Fibroblast of upper back skin (primary cell): Measurements from ENCODE around the gene PAPPA2.

Experiments
- DNase-seq: peaks from one replicate; pipeline ENCODE4 v3.0.0-alpha.2; 2013

Gene PAPPA2

DNA sequence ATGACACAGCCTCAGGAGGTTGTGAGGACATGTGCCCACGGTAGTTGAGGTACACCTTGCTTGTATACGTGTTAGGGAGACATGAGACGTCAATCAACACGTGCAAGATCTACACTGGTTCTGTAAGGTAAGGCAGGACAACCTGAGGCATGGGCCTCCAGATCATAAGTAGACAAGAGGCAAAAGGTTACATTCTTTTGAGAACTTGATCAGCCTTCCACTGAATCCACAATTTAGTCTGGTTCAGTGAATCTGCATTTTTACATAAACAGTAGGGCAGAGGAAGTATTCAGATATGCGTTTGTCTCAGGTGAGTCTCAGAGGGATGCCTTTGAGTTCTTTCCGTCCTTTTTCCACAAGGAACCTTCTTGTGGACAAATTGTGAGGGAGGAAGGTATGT lies 352.6 kb downstream of the PAPPA2 start:
- DNase-seq: no peak

DNA sequence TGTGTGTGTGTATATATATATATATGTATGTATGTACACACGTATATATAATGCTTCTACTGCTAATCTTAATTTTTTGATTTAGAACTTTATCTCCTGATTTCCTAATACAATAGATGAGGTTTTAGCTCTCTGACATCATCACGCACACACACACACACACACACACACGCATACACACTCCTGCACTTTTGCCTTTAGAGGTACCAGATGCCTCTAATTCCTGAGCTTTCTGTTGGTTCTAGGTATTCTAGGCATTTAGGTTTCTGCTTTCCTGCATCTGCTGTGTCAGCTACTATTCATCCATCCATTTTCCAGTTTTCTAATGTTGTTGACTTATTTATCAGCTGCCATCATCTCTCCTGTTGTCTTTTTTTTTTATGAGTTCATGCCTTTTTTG lies 353.3 kb downstream of the PAPPA2 start:
- no peak for DNase-seq

DNA sequence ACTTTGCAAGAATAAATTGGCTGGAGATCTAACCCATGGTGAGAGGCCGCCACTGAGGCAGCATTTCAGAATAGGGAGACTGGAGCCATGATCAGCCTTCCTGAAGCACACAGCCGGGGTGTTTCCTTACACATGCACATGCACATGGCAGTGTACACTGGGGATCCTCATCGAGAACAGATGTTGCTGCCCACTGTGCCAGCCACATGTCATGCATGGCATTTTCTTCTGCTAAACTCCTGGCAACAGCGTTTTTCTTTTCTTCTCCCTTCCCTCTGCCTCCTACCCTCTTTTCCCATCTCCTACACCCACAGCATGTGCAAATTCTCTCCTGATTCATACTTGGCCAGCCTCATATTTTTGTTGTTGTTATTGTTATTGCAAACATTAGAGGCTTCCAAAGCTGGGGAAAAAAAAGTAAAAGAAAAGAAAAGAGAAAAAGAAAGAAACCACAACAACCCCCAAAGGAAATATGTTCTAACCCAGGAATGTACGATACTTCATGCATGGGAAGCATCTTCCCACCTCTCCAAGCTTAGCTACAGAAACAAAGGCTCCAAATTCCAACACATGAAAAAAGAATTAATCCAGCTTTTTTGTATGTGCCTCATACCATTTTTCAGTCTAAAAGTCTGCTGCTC lies 357.5 kb downstream of the PAPPA2 start:
- DNase-seq: peak; percentile 79

DNA sequence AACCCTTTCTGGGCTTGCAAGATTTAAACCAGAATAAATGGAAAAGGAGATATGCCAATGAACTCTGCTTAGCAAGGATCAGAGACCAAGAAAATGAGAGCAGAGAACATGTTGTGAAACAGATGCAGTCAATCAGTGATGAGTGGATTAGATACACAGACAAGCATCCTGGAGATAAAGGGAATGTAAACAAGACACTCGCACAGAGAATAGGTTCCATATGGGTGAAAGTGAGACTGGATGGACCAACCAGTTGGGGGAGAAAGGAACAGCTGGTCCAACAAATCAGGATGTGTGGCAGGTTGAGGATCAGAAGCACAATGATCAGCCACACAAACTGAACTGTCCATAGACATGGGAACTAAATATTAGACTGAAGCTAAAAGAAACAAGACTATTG lies 363.3 kb downstream of the PAPPA2 start:
- DNase-seq: no peak

DNA sequence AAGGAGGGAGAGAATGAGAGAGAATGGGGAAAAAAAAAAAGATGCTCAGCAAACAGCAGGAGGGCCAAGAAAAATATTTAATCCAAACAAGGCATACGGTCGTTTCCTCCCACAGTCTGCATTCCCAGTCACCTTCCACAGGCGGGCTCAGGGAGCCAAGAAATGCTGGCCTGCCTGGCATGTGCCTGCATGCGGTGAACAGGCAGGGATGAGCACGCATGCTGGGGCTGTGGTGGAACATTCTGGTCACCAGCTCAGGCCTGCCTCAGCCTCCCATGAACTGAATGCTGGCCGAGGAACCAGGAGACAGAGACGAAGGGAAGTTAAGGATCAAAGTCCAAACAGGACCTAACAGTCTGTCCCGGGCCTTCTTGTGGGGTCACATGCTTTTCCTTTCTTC lies 366.3 kb downstream of the PAPPA2 start:
- DNase-seq: no peak

DNA sequence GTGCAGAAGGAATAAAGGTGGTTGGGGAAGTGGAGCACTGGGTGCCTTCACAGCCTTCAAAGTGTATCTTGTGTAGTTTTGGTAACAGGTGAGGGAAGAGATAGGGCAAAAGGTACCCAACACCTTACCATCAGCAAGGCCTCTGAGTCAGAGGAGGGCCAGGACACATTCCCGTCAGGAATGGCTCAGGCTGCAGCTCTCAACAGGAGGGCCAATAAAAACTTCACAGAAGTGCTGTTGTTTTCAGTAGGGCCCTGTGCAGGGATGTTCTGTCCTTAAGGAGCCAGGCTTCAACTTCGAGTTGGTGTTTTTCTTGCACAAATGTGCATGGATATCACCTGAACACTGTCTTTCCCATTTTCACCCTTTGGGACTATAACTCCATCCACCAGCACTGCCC lies 368.2 kb downstream of the PAPPA2 start:
- no peak for DNase-seq

DNA sequence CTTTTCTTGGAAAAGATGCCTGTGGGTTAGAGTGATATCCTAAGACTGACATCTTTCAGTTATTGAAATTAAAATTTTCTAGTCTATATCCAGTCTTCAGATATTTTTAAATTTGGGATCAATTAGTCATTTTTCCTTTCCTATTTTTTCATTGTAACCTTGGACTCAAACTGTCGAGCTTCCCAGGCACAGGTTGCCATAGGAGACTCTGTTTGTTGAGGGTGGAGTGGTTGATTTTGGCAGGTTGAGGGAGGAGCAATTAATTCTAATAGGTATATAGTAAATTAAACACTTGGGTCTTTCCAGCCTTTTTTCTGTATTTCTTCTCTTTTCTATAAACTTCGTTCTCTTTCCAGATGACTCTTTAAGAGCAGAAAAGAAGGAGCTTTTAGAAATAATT lies 374.7 kb downstream of the PAPPA2 start:
- no peak for DNase-seq

DNA sequence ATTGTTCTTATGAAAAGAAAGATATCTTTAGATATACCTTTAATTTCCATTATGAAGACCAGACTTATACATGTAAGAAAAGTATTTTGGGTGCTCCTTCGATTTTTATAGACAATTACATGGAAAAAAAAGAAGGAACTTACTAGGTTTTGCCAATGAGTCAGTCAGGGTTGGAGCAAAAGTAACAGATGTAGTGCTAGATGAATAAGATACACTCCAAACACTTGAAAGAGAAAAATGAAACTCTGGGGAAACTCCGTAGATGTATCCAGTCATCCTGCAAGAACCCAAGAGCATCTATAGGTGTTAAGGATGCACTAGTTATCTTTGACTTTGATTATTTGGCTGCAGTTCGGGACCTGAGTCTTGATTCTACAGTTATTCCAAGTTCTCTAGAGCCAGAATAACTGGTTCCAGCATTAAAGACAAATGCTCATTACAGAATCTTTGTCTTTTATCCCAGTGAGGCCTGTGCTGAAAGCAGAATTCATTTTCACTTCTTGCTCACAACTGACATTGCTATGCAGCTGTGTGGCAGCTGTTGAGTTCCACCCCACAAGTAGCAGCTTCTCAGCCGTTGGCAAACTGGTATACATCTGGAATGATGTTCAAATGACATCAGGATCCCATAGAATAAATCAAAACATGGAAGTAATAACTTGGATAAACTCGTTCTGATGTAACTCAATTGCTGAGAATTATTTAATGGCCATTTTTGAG lies 375.5 kb downstream of the PAPPA2 start:
- no peak for DNase-seq

DNA sequence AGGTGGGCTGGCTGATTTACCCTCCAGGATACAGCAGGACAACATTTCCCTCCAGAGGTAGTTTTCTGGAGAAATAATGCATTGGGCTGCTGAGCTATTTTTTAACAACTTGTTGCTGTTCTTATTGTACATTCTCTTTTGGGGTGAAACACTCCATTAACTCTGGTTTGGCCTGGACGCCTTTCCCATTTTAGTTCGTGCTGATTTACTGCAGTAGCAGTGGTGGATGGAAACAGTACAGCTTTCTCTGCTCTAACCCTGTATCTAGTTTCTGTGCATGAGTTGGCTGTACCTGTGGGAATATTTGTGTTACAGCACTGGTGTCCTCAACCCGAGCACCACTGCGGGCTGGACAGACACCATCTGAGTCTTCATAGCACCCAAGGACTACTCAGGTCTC lies 376.2 kb downstream of the PAPPA2 start:
- DNase-seq: no peak

DNA sequence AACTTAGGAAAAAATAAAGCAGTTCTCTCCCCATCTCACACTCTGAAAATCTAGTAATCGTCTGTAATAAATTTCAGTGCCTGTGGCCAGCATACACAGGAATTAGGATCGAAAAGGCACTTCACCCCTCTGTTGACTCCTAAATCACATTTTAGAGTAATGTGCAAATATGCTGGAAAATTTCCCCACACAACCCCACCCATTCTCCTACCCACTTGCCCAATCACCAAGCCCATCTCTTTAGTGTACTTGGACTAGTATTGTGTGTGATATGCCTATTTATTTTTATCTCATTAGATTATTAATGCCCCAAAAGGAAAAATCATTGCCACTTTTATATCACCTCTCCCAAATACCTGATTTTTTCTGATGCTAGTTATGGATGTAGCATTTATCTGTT lies 378.3 kb downstream of the PAPPA2 start:
- DNase-seq: no peak

DNA sequence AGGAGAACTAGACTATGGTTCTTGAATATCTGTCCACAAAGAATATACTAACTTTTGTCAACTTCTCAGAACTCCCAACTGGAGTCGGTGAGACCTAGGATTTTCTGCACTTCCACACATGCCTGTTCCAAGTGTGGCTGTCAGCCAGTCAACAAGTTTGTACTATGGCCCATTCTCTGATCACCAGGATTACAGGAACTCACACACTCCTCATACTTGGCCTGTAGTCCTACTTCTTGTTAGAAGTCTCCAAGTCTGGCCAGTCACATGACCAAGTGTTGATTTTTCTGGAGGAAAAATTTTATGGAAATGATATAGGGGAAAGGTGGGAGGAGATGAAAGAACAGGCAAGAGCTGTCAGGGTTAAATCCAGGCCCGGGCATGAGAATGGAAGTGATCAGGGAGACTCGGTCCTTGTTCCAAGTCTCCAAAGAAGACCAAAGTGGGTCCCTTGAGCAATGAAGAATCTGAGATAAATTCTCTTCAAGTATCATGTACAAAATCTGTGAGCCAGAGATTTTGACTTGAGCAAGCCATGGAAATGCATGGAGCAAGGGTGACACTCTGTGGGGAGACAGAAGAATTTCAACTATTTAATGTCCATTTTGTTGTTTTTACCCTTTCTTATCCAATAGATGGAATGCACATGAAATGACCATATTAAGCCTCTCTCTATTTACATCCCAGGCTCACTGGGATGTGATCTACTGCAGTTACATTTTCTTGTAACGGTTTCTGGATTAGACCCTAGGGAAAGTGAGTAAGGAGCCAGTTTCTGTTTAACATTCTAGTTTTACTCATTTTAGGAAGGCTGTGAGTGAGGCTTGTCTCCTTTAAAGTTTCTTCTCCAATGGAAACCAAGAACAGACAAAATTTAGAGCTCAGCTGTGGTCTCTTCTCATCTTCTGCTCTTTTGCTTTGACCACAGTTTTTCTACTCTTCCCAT lies 380.6 kb downstream of the PAPPA2 start:
- DNase-seq: peak; percentile 74

DNA sequence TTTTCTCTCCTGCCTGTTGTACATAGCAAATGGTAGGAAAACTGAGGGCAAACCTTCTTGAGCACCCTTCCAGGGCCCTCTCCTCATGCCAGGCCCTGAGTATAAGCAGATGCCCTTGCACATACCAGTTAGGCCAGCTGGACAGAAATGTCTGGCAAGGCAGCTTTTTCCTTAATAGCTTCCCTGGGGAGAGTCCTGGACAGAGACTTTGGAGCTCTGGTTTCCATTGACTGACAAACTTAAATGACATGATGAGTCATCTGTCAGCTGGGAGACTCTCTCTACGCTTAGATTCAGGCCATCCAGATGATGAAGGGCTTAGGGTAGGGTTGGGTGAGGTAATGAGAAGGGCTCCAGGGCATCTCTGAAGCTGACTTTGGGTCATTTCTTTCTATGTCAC lies 384.1 kb downstream of the PAPPA2 start:
- DNase-seq: peak; percentile 10

DNA sequence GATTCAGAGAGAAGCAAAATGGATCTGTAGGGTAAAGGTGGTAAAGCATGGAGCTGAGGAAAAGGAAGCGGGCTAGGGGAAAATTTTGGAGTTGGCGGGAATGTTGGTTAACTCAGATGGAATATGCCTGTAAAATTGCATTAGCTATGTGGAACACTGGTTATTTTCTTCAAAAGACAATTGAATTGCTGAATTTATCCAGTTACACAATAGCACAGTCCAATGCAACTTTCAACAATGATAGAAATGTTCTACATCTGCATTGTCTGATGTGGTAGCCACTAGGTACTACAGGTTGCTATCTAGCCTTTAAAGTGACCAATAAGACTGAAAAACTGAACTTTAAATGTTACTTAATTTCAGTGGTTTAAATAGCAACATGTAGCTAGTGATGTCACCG lies 386.3 kb downstream of the PAPPA2 start:
- no peak for DNase-seq

DNA sequence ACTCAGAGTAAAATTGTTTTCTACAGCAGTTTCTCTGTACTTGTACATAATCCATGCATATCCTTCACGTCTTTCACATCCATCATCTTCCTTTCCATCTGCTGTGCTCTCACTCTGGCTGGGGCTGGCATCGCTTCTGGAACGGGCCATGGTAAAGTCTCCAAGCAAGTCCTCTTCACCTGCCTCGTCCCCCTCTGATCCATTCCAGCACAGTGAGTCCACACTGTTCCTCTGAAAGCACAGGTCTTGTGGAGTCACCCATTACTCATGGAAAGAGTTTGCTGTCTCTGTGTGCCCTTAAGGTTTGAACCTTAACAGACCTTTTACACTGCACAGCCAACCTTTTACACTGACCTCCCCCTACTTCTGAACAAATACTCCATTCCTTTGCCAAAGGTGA lies 387.9 kb downstream of the PAPPA2 start:
- DNase-seq: no peak

DNA sequence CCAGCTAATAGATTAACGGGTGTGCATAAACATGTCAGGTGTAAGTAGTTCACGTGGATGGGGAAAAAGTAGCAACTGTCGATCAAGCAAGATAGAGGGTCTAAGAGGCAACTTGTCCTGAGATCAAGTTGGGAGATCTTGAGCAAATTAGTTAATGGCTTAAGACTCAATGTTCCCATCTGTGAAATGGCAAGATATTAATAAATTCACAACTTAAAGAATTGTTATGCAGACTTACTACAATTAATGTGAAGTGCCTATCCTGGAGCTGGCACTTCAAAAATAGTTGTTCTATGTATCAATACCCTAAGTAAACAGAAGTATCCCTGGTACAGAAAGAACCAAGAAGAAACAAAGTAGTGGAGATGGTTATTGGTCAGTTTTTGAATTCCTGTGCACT lies 389.1 kb downstream of the PAPPA2 start:
- no peak for DNase-seq

DNA sequence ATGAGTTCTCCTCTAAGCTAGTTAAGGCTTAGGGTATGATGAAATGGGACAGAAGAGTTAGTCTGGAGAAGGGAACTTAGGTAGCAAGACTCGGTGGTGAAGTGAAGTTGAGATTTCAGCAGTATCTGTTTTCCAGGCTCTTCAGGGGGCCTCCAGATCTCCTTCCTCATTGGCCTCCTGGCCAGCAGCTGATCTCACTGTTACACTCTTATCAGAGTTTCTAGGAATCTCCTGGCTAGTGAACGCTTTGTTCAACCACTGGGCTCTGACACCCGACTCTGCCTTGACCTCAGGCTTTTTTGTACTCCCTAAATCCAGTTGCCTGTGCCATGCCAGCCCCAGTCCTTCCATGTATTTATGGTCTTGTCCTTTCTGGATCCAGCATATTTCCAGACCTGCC lies 390.5 kb downstream of the PAPPA2 start:
- no peak for DNase-seq

DNA sequence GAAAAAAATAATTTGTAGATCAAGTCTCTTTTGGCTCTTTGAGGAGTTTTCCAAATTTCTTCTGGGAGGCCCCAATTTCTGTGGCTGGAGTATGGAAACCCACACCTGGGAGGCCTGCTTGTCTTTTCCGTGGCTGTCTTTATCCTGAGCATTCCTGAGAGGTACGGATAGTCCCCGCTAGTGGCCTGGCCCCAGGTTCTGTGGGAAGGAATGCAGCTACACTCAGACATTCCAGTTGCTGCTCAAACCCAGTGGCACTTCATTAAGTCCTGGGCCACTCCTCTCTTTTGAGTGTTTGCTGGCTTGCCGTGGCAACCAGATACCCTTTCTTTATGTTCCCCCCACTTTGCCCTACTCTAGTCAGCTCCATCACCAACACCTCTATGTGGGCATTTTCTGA lies 391.1 kb downstream of the PAPPA2 start:
- DNase-seq: no peak

DNA sequence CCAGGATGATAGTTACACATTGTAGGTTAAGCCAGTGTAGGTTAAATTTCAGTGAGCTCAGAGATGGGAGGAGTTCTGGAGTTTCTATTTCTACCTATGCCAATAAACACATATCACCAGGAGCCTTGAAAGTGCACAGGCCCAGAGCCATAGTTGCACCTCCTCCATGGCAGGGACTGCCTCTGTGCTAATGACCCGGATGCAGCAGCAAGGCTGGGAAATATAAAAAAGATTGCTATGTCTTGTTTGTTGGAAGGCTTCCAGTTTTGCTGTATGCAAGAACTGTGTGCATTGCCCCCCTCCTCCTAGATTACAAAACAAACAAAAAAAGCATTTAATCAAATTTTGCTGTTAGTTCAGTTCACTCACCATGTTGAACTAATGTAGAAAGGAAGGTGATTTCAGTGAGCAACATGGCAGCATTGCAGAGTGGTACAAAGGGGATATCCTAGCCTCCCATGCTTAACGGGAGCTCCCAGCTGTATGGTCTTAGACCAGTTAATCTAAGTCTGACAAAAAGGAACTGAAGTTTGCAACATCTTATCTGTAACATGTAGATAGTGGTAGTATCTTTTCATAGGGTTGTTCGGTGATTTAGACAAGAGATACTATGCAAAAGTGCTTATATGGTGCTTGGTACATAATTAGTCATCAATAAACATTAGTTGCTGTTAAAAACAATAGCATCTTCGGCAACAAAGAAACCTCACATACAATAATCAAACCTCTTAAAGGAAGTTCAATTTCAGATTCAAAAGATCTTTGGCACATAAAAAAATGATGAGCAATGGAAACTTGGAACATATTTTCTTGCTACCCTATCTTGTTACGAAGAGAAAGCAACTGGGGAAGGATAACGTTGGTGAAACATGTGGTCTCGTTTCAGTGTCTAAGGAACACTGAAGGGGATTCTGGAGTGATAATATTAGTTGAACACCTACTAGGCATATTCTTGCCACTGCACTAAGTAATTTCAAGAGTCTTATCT lies 392.1 kb downstream of the PAPPA2 start:
- no peak for DNase-seq

DNA sequence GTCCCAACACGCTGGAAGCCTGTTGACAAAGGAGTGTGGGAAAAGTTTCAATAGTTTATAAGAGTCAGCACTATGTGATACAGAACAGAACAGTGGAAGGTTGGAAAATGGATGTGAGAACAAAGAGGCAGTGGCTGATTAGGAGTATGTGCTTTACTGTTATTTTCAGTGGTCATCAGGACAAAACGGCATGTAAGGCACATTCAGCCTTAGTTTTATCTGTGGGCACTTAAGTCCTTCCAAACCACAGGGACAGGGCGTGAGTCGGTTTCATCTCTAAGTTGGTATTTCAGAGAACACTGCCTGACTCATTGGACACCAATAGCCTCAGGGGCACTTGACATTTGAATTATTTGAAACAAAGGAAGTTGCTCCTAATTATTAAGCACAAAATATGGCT lies 394.7 kb downstream of the PAPPA2 start:
- DNase-seq: no peak

DNA sequence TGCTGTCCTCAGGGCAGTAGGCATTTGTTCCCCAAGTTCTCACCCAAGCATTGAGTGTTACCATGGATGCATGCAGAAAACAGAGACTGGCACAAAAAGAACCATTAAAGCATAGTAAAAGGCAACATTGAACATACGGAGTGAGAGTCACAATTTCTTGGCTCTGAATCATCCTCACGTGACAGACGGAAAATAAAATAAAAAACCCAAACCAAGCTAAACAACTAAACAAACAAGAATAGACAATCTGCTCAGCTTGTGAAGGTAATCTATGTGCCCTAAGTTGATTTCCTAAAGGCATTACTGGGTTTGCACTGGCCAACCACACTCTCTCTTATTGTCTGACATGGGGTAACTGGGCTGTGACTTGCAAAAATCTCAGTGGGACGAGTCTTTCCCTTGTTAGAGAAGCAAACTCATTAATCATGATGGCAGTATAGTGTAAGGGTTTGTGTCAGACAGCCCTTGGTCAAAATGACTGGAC lies 395.5 kb downstream of the PAPPA2 start:
- no peak for DNase-seq

DNA sequence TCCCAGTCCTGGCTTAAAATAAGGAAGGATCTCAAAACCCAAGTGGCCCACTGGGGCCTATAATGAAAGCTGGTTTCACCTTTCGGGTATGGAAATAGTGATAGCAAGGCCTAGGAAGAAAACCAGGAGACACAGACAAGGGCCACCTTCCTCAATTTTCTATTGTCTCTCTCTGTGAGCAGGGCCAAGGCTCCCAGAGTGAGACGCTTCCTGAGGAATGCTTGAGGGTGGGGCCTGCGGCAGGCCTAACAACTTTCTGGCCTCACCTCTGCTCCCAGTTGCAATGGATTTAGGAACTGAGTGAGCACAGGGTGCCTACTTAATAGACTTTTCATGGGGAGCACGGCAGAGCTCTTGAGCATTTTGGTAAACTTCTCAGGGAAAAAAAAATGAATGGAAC lies 400.6 kb downstream of the PAPPA2 start:
- no peak for DNase-seq

DNA sequence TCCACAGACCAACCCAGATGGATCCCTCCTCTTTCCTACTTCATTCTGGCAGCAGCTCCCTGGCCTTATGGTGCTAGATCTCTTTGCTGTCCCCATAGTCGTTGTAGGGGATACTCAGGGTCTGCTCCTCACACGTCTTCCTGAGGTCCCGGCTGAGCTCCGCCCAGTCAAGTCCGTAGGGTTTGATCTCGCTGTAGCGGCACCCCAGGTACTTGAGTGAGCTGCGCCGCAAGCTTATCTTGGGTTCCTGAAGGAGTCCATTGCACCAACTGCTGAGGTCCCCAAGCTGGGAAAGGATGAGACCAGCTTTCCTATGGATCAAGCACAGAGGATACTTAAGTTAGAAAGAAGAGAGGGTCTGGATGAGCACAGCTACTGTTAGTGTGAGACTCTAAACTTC lies 401.2 kb downstream of the PAPPA2 start:
- DNase-seq: no peak
